ENCODE results near the gene LAMA5. TPM values are rescaled to one million over a fixed set of nuclear protein-coding genes. Genes with fewer than 3 reads are reported as not detected.

Gene LAMA5
- total RNA-seq, 1 experiment from 2014 or later: 1,050 TPM

- Histone ChIP-seq H3K4me1 (peaks cover 13% of the 10 kb centered on the region), H3K4me3 (ENCODE audit: low read depth, low read length) (peak overlapping the region; percentile 68), H3K27me3 (replicated peaks; ENCODE audit: control insufficient read depth, insufficient read depth, low read length) (no peaks in the 10 kb centered on the region), H3K9me3 (no peaks in the 10 kb centered on the region), H3K36me3 (ENCODE audit: control insufficient read depth, insufficient read depth, low read length) (peaks cover 16% of the 10 kb centered on the region)
- no peak for DNase-seq
- Mint-ChIP-seq H3K27ac (ENCODE audit: unreplicated experiment) (peak overlapping the region; percentile 95), H3K4me3 (ENCODE audit: unreplicated experiment) (peak overlapping the region; percentile 99), H3K36me3 (ENCODE audit: insufficient read depth, unreplicated experiment) (peaks cover 78% of the 10 kb centered on the region), H3K9me3 (ENCODE audit: unreplicated experiment) (no peaks in the 10 kb centered on the region), H3K4me1 (ENCODE audit: low read depth, unreplicated experiment) (peaks cover 28% of the 10 kb centered on the region), H3K27me3 (ENCODE audit: insufficient read depth, unreplicated experiment) (no peaks in the 10 kb centered on the region)
- no TSS peak for BruUV-seq (replicated peaks)
- no peak for TF ChIP-seq CTCF (IDR thresholded peaks at IDR 0.05; ENCODE audit: insufficient read depth in 1 of 2, low read depth in 1 of 2, low read length in 1 of 2, severe bottlenecking in 1 of 2, unreplicated experiment in 1 of 2)
- ChIA-PET POLR2A (interaction anchor here (0.9 to 3.0 kb wide), 2 partner anchors 21 to 32 kb away, joined by 3 to 43 read pairs; partner anchors contain the start of gene LAMA5), CTCF (interaction anchor here (1.0 to 1.3 kb wide), 2 partner anchors 17 to 228 kb away, joined by 4 read pairs; no protein-coding TSS in a partner anchor)
- intact Hi-C loops (cut with micrococcal nuclease; ENCODE audit: unreplicated experiment): loop anchor here (1.0 kb wide), 1 partner anchor 17 kb away; no protein-coding TSS in a partner anchor
Observed at GRCh38 chr20:62387933-62388635, 21.0 kb upstream of the LAMA5 start.

GRCh38 chr20:62387219-62387913, 20.3 kb upstream of the LAMA5 start:
- intact Hi-C loops (cut with micrococcal nuclease; ENCODE audit: unreplicated experiment): loop anchor here (1.0 kb wide), 1 partner anchor 18 kb away; no protein-coding TSS in a partner anchor
- peaks cover 78% of the 10 kb centered on the region for H3K36me3 Mint-ChIP-seq (ENCODE audit: insufficient read depth, unreplicated experiment)
- H3K4me3 ChIP-seq (ENCODE audit: low read depth, low read length): peak overlapping the region; percentile 68

More at GRCh38 chr20:62387219-62387913, 20.3 kb upstream of the LAMA5 start:
- peaks cover 16% of the 10 kb centered on the region for H3K4me1 ChIP-seq
- Mint-ChIP-seq H3K4me1 (ENCODE audit: low read depth, unreplicated experiment) (peaks cover 33% of the 10 kb centered on the region), H3K27me3 (ENCODE audit: insufficient read depth, unreplicated experiment) (no peaks in the 10 kb centered on the region), H3K4me3 (ENCODE audit: unreplicated experiment) (peak overlapping the region; percentile 99), H3K27ac (ENCODE audit: unreplicated experiment) (peak overlapping the region; percentile 95), H3K9me3 (ENCODE audit: unreplicated experiment) (peaks cover 2% of the 10 kb centered on the region)
- H3K36me3 ChIP-seq (ENCODE audit: control insufficient read depth, insufficient read depth, low read length): peaks cover 16% of the 10 kb centered on the region
- H3K27me3 ChIP-seq (replicated peaks; ENCODE audit: control insufficient read depth, insufficient read depth, low read length): no peaks in the 10 kb centered on the region
- no peak for DNase-seq
- no peak for TF ChIP-seq CTCF (IDR thresholded peaks at IDR 0.05; ENCODE audit: insufficient read depth in 1 of 2, low read depth in 1 of 2, low read length in 1 of 2, severe bottlenecking in 1 of 2, unreplicated experiment in 1 of 2)
- no TSS peak for BruUV-seq (replicated peaks)
- ChIA-PET POLR2A (interaction anchor here (0.6 to 3.0 kb wide), 14 partner anchors 7 to 265 kb away, joined by 3 to 43 read pairs (median 6); partner anchors contain the start of genes ADRM1, LAMA5 and LSM14B), CTCF (interaction anchor here (0.6 to 1.8 kb wide), 8 partner anchors 12 to 1256 kb away, joined by 3 to 10 read pairs (median 5); partner anchors contain the start of gene ADRM1)
- H3K9me3 ChIP-seq: no peaks in the 10 kb centered on the region

All from Caco-2 (cell line).